WTC11 (cell line): ENCODE data around the gene TINAGL1. TPM values are rescaled to one million over a fixed set of nuclear protein-coding genes. Genes with fewer than 3 reads are reported as not detected.

Experiments
- ATAC-seq: fragments of 200-7000 bp; cut with Tn5 transposase; 2 replicates; pipeline ENCODE4 v1.10.0; 2021; ENCODE audit warnings: mild to moderate bottlenecking, moderate library complexity
- CTCF ChIA-PET: fragments of 300-600 bp; sonication (Branson Sonifier 250); formaldehyde crosslinking; loops from one replicate; lab custom pipeline; 2021; ENCODE audit warnings: antibody characterized with exemption; lab: Charles Lee
- POLR2A ChIA-PET: fragments of 350-600 bp; sonication (Branson Sonifier 250); formaldehyde crosslinking; loops from one replicate; lab custom pipeline; 2021; ENCODE audit warnings: antibody characterized with exemption; lab: Charles Lee
- DNase-seq: peaks from one replicate; pipeline ENCODE4 v3.0.0; 2021; ENCODE audit warnings: low spot score
- H3K27ac Mint-ChIP-seq: 2 replicates; pipeline ENCODE4 v1.8.0; 2021; ENCODE audit warnings: mixed read lengths
- H3K27me3 Mint-ChIP-seq: 2 replicates; pipeline ENCODE4 v1.8.0; 2021; ENCODE audit warnings: low read depth, mild to moderate bottlenecking, moderate library complexity, mixed read lengths
- H3K36me3 Mint-ChIP-seq: 2 replicates; pipeline ENCODE4 v1.8.0; 2021; ENCODE audit warnings: mixed read lengths
- H3K4me1 Mint-ChIP-seq: 2 replicates; pipeline ENCODE4 v1.8.0; 2022; ENCODE audit warnings: mixed read lengths
- H3K4me3 Mint-ChIP-seq: 2 replicates; pipeline ENCODE4 v1.8.0; 2021; ENCODE audit warnings: mild to moderate bottlenecking, moderate library complexity, mixed read lengths
- H3K9me3 Mint-ChIP-seq: 2 replicates; pipeline ENCODE4 v1.8.0; 2021; ENCODE audit warnings: mixed read lengths
- ETV6 ChIP-seq: sonication (generic); formaldehyde crosslinking; IDR thresholded peaks from 2 replicates; pipeline ENCODE4 v1.8.1; 2022; ENCODE audit warnings: mild to moderate bottlenecking, missing genetic modification reagents
- FOXJ3 ChIP-seq: sonication (generic); formaldehyde crosslinking; IDR thresholded peaks from 2 replicates; pipeline ENCODE4 v1.9.0; 2021; ENCODE audit warnings: missing genetic modification reagents, mild to moderate bottlenecking, borderline replicate concordance
- FOXP1 ChIP-seq: sonication (generic); formaldehyde crosslinking; IDR thresholded peaks from 2 replicates; pipeline ENCODE4 v1.8.0; 2022; ENCODE audit warnings: missing genetic modification reagents, mild to moderate bottlenecking, moderate library complexity, borderline replicate concordance
- HMGA2 ChIP-seq: fragments of 250-450 bp; sonication (Bioruptor Pico); IDR thresholded peaks from 2 replicates; pipeline ENCODE4 v1.4.0; 2021; ENCODE audit warnings: mild to moderate bottlenecking, moderate library complexity
- KAT7 ChIP-seq: sonication (generic); formaldehyde crosslinking; IDR thresholded peaks from 2 replicates; pipeline ENCODE4 v1.8.1; 2023; ENCODE audit warnings: missing genetic modification reagents, mild to moderate bottlenecking, borderline replicate concordance
- NR1H2 ChIP-seq: sonication (generic); formaldehyde crosslinking; IDR thresholded peaks from 2 replicates; pipeline ENCODE4 v1.9.0; 2021; ENCODE audit warnings: mild to moderate bottlenecking, moderate library complexity, missing genetic modification reagents
- NR2C2 ChIP-seq: sonication (generic); formaldehyde crosslinking; IDR thresholded peaks from 2 replicates; pipeline ENCODE4 v1.8.0; 2022; ENCODE audit warnings: mild to moderate bottlenecking, missing genetic modification reagents
- ZBTB21 ChIP-seq: sonication (generic); formaldehyde crosslinking; IDR thresholded peaks from 2 replicates; pipeline ENCODE4 v1.8.1; 2023; ENCODE audit warnings: mild to moderate bottlenecking, missing genetic modification reagents, borderline replicate concordance
- ZNF232 ChIP-seq: sonication (generic); formaldehyde crosslinking; IDR thresholded peaks from 2 replicates; pipeline ENCODE4 v1.8.0; 2022; ENCODE audit warnings: mild to moderate bottlenecking, missing genetic modification reagents
- ZNF423 ChIP-seq: fragments of 250-450 bp; sonication (Bioruptor Pico); IDR thresholded peaks from 2 replicates; pipeline ENCODE4 v2.1.2; 2022; ENCODE audit warnings: mild to moderate bottlenecking, moderate library complexity
- total RNA-seq: library from RNA; stranded (reverse); gene quantifications from 3 replicates; pipeline ENCODE4 v1.2.3, GENCODE V29; 2021
- TF ChIP-seq, protein P1 (sequence below): sonication (generic); formaldehyde crosslinking; IDR thresholded peaks from 2 replicates; pipeline ENCODE4 v1.8.1; 2023; ENCODE audit warnings: mild to moderate bottlenecking, moderate library complexity, missing genetic modification reagents
- TF ChIP-seq, protein P2 (sequence below): fragments of 250-450 bp; sonication (Bioruptor Pico); IDR thresholded peaks from 2 replicates; pipeline ENCODE4 v1.9.0; 2021; ENCODE audit warnings: moderate library complexity, mild to moderate bottlenecking, inconsistent platforms, borderline replicate concordance
- TF ChIP-seq, protein P3 (sequence below): sonication (generic); formaldehyde crosslinking; IDR thresholded peaks from 2 replicates; pipeline ENCODE4 v1.8.1; 2022; ENCODE audit warnings: mild to moderate bottlenecking, missing genetic modification reagents, moderate library complexity, borderline replicate concordance
- TF ChIP-seq, protein P4 (sequence below): fragments of 250-450 bp; sonication (Bioruptor Pico); IDR thresholded peaks from 2 replicates; pipeline ENCODE4 v1.9.0; 2021; ENCODE audit warnings: mild to moderate bottlenecking, borderline replicate concordance
- TF ChIP-seq, protein P5 (sequence below): sonication (generic); formaldehyde crosslinking; IDR thresholded peaks from 2 replicates; pipeline ENCODE4 v1.8.0; 2023; ENCODE audit warnings: missing genetic modification reagents
- TF ChIP-seq, protein P6 (sequence below): fragments of 250-450 bp; sonication (Bioruptor Pico); IDR thresholded peaks from 2 replicates; pipeline ENCODE4 v1.9.0; 2021; ENCODE audit warnings: mild to moderate bottlenecking
- TF ChIP-seq, protein P7 (sequence below): sonication (generic); formaldehyde crosslinking; IDR thresholded peaks from 2 replicates; pipeline ENCODE4 v1.8.0; 2022; ENCODE audit warnings: mild to moderate bottlenecking, missing genetic modification reagents
- TF ChIP-seq, protein P8 (sequence below): sonication (generic); formaldehyde crosslinking; IDR thresholded peaks from 2 replicates; pipeline ENCODE4 v1.8.0; 2022; ENCODE audit warnings: missing genetic modification reagents

TINAGL1 gene
- total RNA-seq, 1 experiment from 2014 or later: 7.2 TPM

DNA sequence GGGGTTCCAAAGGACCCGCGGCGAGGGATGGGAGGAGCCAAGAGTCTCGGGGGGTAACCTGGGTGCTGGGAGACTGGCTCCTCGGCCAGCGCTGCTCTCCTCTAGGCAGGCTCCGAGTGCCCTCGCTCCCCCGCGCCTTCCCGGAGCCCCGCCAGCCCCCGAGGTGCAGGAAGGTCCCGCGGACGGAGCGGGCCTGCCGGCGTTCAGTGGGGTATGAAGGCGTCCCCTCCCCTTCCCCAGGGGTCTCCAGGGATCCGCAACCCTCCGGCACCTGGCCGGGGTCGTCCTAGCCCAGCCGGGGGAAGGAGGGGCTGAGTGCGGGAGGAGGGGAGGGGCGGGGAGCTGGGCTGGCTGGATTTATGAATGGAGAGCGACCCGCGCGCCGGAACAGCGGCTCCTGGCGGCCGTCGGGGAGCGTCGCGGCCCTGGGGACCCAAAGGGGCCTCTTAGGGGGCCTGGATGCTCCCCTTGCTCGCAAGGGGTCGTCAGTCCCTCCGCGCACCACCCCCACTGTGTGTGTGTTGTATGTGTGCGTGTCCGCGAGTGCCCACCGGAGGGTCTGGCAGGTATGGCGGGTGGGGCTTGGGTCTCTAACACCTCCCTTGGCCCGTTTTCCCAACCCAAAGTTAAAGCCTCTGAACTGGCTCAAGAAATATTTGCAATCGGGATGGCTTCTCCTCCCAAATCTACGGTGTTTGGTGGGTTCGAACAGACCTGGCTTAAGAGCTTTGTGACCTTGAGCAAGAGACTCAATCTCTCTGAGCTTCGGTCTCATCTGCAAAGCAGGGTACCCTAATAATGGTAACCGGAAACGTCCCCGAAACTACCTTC is 41.8 kb downstream of the TINAGL1 start (continued):
- TF ChIP-seq, protein P1, sequence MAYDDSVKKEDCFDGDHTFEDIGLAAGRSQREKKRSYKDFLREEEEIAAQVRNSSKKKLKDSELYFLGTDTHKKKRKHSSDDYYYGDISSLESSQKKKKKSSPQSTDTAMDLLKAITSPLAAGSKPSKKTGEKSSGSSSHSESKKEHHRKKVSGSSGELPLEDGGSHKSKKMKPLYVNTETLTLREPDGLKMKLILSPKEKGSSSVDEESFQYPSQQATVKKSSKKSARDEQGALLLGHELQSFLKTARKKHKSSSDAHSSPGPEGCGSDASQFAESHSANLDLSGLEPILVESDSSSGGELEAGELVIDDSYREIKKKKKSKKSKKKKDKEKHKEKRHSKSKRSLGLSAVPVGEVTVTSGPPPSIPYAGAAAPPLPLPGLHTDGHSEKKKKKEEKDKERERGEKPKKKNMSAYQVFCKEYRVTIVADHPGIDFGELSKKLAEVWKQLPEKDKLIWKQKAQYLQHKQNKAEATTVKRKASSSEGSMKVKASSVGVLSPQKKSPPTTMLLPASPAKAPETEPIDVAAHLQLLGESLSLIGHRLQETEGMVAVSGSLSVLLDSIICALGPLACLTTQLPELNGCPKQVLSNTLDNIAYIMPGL: no peak
- TF ChIP-seq, protein P2, sequence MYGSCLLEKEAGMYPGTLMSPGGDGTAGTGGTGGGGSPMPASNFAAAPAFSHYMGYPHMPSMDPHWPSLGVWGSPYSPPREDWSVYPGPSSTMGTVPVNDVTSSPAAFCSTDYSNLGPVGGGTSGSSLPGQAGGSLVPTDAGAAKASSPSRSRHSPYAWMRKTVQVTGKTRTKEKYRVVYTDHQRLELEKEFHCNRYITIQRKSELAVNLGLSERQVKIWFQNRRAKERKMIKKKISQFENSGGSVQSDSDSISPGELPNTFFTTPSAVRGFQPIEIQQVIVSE (CRISPR knock-in tag): no peak
- TF ChIP-seq NR1H2 (CRISPR knock-in tag) (no peak), FOXP1 (CRISPR knock-in tag) (no peak), ETV6 (CRISPR knock-in tag) (no peak), ZNF423 (CRISPR knock-in tag) (peak; percentile 47; the same call in 1 of the 2 replicates)
- TF ChIP-seq, protein P3, sequence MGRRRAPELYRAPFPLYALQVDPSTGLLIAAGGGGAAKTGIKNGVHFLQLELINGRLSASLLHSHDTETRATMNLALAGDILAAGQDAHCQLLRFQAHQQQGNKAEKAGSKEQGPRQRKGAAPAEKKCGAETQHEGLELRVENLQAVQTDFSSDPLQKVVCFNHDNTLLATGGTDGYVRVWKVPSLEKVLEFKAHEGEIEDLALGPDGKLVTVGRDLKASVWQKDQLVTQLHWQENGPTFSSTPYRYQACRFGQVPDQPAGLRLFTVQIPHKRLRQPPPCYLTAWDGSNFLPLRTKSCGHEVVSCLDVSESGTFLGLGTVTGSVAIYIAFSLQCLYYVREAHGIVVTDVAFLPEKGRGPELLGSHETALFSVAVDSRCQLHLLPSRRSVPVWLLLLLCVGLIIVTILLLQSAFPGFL (CRISPR knock-in tag): no peak
- TF ChIP-seq, protein P4, sequence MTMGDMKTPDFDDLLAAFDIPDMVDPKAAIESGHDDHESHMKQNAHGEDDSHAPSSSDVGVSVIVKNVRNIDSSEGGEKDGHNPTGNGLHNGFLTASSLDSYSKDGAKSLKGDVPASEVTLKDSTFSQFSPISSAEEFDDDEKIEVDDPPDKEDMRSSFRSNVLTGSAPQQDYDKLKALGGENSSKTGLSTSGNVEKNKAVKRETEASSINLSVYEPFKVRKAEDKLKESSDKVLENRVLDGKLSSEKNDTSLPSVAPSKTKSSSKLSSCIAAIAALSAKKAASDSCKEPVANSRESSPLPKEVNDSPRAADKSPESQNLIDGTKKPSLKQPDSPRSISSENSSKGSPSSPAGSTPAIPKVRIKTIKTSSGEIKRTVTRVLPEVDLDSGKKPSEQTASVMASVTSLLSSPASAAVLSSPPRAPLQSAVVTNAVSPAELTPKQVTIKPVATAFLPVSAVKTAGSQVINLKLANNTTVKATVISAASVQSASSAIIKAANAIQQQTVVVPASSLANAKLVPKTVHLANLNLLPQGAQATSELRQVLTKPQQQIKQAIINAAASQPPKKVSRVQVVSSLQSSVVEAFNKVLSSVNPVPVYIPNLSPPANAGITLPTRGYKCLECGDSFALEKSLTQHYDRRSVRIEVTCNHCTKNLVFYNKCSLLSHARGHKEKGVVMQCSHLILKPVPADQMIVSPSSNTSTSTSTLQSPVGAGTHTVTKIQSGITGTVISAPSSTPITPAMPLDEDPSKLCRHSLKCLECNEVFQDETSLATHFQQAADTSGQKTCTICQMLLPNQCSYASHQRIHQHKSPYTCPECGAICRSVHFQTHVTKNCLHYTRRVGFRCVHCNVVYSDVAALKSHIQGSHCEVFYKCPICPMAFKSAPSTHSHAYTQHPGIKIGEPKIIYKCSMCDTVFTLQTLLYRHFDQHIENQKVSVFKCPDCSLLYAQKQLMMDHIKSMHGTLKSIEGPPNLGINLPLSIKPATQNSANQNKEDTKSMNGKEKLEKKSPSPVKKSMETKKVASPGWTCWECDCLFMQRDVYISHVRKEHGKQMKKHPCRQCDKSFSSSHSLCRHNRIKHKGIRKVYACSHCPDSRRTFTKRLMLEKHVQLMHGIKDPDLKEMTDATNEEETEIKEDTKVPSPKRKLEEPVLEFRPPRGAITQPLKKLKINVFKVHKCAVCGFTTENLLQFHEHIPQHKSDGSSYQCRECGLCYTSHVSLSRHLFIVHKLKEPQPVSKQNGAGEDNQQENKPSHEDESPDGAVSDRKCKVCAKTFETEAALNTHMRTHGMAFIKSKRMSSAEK (CRISPR knock-in tag): no peak

DNA sequence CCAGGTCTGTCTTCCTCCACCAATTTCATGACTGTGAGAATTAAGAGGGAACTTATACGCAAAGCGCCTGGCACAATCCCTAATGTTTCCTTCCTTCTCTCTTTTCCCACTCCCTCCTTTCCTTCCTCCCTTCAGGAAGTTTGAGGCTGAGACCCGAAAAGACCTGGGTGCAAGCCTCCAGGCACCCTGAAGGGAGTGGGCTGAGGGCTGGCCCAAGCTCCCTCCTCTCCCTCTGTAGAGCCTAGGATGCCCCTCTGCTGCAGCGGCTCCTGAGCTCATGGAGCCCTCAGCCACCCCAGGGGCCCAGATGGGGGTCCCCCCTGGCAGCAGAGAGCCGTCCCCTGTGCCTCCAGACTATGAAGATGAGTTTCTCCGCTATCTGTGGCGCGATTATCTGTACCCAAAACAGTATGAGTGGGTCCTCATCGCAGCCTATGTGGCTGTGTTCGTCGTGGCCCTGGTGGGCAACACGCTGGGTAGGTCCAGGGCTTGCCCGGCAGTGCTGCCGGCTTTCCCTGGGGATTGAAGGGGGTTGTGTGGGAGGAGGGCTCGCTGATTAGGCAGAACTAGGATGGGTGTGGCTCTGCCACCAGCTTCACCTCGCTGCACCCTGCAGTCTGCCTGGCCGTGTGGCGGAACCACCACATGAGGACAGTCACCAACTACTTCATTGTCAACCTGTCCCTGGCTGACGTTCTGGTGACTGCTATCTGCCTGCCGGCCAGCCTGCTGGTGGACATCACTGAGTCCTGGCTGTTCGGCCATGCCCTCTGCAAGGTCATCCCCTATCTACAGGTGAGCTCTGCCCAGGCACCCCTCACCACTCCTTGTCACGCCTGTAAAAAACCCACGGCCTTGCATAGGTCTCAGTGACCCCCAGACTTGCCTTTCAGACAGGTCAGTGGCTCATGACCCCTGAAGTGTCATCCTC is 42.9 kb downstream of the TINAGL1 start:
- ATAC-seq (no peak), DNase-seq (no peak)
- H3K4me3 Mint-ChIP-seq: no peak overlapping the region
- no peaks in the 10 kb centered on the region for H3K9me3 Mint-ChIP-seq
- no peak overlapping the region for H3K27ac Mint-ChIP-seq
- peaks cover 29% of the 10 kb centered on the region for H3K27me3 Mint-ChIP-seq
- peaks cover 14% of the 10 kb centered on the region for H3K4me1 Mint-ChIP-seq
- ChIA-PET POLR2A (interaction anchor here (1.1 kb wide), 1 partner anchor 12 kb away, joined by 6 read pairs; no protein-coding TSS in a partner anchor), CTCF (interaction anchor here (0.7 to 3.7 kb wide), 36 partner anchors 7 to 497 kb away, joined by 3 to 38 read pairs (median 6); partner anchors contain the start of genes COL16A1, PEF1 and TMEM39B)
- no peaks in the 10 kb centered on the region for H3K36me3 Mint-ChIP-seq
- no peak for TF ChIP-seq ZBTB21 (CRISPR knock-in tag)
- TF ChIP-seq FOXJ3: no peak
- no peak for TF ChIP-seq HMGA2 (CRISPR knock-in tag)
- TF ChIP-seq, protein P5, sequence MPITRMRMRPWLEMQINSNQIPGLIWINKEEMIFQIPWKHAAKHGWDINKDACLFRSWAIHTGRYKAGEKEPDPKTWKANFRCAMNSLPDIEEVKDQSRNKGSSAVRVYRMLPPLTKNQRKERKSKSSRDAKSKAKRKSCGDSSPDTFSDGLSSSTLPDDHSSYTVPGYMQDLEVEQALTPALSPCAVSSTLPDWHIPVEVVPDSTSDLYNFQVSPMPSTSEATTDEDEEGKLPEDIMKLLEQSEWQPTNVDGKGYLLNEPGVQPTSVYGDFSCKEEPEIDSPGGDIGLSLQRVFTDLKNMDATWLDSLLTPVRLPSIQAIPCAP (CRISPR knock-in tag): no peak
- TF ChIP-seq, protein P6, sequence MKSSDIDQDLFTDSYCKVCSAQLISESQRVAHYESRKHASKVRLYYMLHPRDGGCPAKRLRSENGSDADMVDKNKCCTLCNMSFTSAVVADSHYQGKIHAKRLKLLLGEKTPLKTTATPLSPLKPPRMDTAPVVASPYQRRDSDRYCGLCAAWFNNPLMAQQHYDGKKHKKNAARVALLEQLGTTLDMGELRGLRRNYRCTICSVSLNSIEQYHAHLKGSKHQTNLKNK: no peak
- TF ChIP-seq, protein P7, sequence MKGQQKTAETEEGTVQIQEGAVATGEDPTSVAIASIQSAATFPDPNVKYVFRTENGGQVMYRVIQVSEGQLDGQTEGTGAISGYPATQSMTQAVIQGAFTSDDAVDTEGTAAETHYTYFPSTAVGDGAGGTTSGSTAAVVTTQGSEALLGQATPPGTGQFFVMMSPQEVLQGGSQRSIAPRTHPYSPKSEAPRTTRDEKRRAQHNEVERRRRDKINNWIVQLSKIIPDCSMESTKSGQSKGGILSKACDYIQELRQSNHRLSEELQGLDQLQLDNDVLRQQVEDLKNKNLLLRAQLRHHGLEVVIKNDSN: no peak
- TF ChIP-seq KAT7 (CRISPR knock-in tag): no peak
- TF ChIP-seq NR2C2 (CRISPR knock-in tag): no peak
- TF ChIP-seq, protein P8, sequence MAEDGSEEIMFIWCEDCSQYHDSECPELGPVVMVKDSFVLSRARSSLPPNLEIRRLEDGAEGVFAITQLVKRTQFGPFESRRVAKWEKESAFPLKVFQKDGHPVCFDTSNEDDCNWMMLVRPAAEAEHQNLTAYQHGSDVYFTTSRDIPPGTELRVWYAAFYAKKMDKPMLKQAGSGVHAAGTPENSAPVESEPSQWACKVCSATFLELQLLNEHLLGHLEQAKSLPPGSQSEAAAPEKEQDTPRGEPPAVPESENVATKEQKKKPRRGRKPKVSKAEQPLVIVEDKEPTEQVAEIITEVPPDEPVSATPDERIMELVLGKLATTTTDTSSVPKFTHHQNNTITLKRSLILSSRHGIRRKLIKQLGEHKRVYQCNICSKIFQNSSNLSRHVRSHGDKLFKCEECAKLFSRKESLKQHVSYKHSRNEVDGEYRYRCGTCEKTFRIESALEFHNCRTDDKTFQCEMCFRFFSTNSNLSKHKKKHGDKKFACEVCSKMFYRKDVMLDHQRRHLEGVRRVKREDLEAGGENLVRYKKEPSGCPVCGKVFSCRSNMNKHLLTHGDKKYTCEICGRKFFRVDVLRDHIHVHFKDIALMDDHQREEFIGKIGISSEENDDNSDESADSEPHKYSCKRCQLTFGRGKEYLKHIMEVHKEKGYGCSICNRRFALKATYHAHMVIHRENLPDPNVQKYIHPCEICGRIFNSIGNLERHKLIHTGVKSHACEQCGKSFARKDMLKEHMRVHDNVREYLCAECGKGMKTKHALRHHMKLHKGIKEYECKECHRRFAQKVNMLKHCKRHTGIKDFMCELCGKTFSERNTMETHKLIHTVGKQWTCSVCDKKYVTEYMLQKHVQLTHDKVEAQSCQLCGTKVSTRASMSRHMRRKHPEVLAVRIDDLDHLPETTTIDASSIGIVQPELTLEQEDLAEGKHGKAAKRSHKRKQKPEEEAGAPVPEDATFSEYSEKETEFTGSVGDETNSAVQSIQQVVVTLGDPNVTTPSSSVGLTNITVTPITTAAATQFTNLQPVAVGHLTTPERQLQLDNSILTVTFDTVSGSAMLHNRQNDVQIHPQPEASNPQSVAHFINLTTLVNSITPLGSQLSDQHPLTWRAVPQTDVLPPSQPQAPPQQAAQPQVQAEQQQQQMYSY: no peak
- TF ChIP-seq ZNF232: no peak
